ENCODE results near the gene EXOSC9.
"Not testable (repeated sequence)": the region's sequence is repeated elsewhere in the genome, so short reads cannot be mapped to it uniquely, and the experiment has no call there.

Gene EXOSC9, protein sequence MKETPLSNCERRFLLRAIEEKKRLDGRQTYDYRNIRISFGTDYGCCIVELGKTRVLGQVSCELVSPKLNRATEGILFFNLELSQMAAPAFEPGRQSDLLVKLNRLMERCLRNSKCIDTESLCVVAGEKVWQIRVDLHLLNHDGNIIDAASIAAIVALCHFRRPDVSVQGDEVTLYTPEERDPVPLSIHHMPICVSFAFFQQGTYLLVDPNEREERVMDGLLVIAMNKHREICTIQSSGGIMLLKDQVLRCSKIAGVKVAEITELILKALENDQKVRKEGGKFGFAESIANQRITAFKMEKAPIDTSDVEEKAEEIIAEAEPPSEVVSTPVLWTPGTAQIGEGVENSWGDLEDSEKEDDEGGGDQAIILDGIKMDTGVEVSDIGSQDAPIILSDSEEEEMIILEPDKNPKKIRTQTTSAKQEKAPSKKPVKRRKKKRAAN

GRCh38 chr4:121800961-121801714 is at the start of gene EXOSC9:
Gene EXOSC9 (plus strand): TSS chr4:121801323. CDS start chr4:121801425, 102 bp downstream.
- DNase-seq, result peak; percentile 33 to 96 (median 86)

GRCh38 chr4:121752142-121752541 is 49.0 kb upstream of the EXOSC9 start:
- not testable (repeated sequence) for DNase-seq

DNA sequence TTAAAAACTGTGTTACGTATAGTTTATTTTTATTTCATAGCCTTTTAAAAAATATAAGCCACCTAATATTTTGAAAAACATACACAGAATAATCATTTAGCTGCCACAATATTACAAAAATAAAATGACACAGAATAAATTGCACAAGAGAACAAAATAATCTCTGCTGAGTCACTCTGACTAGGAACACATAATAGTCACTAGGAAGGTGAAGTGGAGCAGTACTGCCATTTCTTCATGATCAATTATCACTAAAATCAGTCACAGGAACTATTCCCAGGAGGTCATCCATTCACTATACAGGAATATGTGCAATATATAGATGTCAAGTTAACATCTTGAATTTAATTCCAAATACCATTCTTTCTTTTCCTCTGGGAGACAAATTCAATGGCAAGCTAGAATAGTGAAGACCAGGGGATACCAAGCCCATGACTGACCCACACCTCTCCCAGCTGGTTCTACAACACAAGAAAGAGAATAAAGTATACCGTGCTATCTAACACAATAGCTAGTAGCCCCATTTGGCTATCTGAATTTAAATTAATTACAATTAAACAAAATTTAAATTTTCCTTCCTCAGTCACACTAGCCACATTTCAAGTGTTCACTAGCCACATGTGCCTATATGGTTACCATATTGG is 42.1 kb upstream of the EXOSC9 start:
- no peak for DNase-seq

DNA sequence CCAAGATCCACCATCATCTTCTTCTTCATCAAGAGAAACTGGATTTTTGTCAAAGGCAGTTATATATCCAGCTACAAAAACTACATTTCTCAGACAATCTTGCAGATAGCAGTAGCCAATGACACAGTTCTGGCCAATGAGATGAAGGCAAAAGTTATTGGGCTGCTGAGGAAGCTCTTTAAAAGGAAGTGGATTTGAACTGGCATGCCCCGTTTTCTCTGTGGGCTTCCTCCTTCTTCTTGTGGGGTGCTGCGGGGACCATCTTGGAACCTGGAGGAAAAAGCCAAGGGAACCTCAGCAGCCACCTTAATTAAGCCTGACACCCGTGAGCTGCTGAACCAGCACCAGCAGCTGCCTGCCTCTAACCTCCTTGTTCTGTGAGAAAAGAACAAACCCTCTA is 40.9 kb upstream of the EXOSC9 start:
- DNase-seq, result no peak

DNA sequence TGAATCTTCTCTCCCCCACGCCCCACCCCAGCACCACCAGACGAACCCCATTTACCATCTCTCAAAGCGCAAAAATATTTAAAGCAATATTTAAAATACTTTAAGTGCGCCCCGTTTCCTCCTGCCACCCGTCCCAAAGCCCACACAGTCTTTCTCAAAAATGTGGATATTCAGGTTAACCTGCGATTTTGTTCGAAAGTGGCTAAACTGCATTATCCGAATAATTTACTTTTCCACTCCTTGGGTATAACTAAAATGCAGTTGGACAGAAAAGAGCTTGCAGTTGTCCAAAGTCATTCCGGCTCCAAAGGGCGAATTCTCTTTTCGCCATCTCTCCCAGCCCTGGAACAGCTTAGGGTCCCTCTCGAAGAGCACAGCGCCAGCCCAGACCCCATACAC is 36.8 kb upstream of the EXOSC9 start:
- no peak for DNase-seq

- no peak for DNase-seq
Observed at GRCh38 chr4:121764702-121765367, 36.3 kb upstream of the EXOSC9 start, which contains the start of gene SMIM43. Gene SMIM43 (minus strand): TSS chr4:121765164. CDS start chr4:121765105, 59 bp downstream.

GRCh38 chr4:121765368-121765705 is 35.8 kb upstream of the EXOSC9 start:
- DNase-seq, result no peak

- DNase-seq, result no peak
Observed at GRCh38 chr4:121765971-121766538, 35.1 kb upstream of the EXOSC9 start.

DNA sequence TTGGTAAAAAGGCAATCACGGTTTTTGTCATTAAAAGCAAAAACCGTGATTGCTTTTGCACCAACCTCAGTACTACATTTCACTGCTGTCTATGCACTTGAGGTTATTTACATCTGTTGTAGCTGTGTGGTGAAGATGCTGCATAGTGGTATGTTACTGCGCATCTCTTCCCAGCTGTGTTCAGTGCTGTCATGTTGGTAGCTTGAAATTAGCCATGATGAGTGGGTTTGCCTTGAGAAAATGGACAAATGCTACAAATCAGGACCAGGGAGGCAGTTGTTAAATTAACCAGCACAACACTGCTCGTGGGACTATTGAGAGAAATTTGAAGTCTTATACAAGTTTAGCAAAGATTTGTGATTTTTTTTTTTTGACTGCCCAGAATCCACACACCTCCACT is 34.0 kb upstream of the EXOSC9 start:
- DNase-seq, result no peak

DNA sequence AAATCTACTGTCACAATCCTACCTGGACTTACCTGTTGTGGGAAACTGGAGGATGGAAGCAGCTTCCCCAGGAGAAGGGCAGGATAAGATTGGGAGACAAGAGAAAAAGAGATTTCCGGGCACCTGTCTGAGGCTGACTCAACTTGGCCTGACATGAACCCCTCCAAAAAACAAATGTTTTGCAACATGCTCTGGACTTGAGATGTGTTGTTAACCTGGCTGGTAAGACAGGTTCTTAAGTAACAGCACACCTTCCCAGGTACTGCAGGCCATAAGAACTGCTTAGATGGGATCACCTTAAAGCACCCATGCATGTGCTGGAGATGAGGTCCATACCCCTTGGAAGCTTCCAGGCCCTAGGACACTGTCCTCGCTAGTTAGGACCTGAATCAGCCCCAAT is 31.8 kb upstream of the EXOSC9 start:
- no peak for DNase-seq

GRCh38 chr4:121771869-121772268 is 29.3 kb upstream of the EXOSC9 start:
- DNase-seq, result no peak

- DNase-seq, result no peak
Observed at GRCh38 chr4:121773883-121774282, 27.2 kb upstream of the EXOSC9 start.

DNA sequence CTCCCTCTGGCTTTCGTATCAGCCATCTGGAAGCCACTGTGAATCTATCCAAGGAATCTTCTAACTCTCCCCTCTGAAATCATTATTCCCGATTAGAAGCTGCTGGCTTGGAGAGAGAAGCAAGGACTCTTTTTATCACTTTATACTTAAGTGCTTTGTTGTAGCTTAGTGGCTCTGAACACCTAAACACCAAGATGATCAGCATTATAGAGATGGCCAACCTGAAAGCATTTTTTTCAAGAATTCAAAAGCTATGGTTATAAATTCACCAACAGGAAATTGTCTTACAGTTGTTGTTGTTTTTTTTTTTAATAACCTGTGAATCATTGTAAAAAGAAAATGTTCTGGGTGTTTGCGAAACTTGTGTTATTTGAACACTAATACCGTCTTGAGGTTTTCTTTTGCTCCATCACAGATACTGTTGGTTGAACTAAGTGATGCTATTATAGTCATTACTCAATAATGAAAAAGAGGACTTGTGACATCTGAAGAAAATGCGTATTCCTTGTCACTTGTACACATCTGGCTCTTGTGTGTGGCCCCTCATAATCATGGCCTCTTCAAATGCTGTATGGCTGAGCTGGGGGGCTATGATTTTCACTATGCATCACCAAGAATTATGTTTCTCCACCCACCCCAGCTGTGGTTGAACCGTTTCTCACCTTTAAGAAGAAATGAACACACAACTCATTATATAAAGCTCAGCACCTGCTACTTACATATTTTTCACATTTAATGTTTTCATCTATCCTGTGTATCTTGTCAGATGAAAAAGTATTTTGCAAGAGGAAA is 24.3 kb upstream of the EXOSC9 start:
- DNase-seq, result no peak

GRCh38 chr4:121777625-121778024 is 23.5 kb upstream of the EXOSC9 start:
- DNase-seq, result no peak

DNA sequence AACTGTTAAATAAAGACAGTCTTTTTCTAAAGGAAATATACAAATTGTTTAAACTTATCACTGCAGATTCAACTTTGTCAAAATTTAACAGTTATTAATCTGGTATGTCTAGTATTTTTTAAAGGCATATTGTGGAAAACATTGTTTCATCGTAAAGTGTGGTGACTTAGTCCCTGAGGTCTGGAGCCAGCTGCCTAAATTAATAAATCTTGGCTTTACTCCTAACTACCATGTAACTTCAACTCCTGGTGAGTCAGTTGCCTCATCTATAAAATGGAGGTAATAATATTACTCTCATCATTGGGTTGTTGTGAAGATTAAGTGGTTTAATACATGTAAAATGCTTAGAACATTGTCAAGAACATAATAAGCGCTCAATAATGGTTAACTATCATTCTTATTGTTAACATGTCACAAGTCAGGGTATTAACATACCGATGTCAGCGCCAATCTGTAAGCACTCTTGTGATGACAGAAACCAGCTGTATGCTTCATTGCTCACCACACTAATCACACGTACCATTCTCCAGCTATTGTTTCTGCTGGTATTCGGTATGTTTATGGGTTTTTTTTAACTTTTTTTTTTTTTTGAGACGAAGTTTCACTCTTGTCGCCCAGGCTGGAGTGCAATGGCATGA is 22.0 kb upstream of the EXOSC9 start:
- DNase-seq, result no peak

GRCh38 chr4:121783210-121783609 is 17.9 kb upstream of the EXOSC9 start:
- no peak for DNase-seq

DNA sequence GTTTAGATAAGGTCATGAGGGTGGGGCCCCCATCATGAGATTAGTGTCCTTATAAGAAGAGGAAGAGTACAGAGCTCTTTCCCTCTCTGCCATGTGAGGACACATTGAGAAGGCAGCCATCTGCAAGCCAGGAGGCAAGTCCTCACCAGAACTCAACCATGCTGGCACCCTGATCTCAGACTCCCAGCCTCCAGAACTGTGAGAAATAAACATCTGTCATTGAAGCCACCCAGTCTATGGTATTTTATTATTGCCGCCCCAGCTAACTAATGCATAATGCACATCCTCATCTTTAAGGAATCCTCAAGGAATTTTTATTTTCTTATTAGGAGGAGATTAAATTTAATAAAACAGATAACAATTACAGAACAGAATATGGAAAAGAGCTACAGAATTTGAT is 16.7 kb upstream of the EXOSC9 start:
- DNase-seq, result no peak

GRCh38 chr4:121784975-121785374 is 16.1 kb upstream of the EXOSC9 start:
- no peak for DNase-seq

DNA sequence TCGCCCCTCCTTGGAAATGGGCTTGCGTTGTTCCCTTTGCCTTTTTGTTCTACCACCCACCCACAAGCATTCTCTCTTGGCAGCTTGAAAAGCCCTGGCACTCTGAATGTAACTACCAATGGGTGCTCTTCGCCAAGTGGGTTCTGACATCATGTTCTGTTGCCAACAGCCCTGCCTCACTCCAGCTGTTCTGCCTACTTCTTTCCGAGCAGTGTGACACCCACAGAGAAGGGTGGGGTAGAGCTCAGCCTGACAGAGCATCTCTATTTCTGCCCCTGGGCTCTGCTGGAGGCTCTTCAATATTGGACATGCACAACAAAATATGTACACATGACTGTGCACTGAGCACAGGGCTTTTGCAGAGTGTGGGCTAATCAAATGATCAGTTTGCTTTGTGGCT is 15.6 kb upstream of the EXOSC9 start:
- DNase-seq, result no peak

- no peak for DNase-seq
Observed at GRCh38 chr4:121786221-121786620, 14.9 kb upstream of the EXOSC9 start.

GRCh38 chr4:121788896-121789295 is 12.2 kb upstream of the EXOSC9 start:
- DNase-seq, result no peak
